Skin of body (tissue), 2 donors: ENCODE measurements around the gene CPN2. TPM values are rescaled to one million over a fixed set of nuclear protein-coding genes. Genes with fewer than 3 reads are reported as not detected.

Experiments
- DNase-seq: peaks from one replicate; lab custom pipeline; 2025; lab: John Stamatoyannopoulos, UW
- total RNA-seq: library from RNA; depleted of rRNA; stranded (reverse); fragments of >200 nt; gene quantifications from one replicate; pipeline ENCODE4 v1.2.3, GENCODE V29; 2014

Gene CPN2
- total RNA-seq, 1 donor from 2014 or later, result 0.10 TPM

DNA sequence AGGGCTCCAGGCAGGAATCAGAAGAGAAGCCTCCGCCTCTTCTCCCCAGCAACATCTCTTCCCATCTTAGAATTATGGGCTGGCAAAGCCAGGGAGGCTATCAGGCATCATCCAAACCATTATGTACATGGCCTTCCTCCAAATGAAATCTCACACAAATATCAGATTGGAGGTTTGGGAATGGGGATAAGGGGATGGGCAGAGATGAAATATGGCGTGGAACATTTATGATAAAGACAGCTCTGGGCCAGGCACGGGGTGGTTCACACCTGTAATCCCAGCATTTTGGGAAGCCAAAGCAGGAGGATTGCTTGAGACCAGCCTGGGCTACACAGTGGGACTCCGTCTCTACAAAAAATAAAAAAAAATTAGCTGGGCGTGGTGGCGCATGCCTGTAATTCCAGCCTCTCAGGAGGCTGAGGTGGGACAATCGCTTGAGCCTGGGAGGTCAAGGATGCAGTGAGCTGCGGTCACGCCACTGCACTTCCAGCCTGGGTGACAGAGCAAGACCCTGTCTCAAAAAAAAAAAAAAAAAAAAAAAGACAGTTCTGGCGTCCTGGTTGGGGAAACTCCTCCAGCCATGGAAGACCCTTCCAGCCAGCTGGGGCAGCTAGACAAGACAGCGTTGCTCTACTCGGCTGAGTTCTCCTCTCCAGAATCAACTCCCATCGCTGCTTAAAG is 36.6 kb downstream of the CPN2 start:
- no peak for DNase-seq

DNA sequence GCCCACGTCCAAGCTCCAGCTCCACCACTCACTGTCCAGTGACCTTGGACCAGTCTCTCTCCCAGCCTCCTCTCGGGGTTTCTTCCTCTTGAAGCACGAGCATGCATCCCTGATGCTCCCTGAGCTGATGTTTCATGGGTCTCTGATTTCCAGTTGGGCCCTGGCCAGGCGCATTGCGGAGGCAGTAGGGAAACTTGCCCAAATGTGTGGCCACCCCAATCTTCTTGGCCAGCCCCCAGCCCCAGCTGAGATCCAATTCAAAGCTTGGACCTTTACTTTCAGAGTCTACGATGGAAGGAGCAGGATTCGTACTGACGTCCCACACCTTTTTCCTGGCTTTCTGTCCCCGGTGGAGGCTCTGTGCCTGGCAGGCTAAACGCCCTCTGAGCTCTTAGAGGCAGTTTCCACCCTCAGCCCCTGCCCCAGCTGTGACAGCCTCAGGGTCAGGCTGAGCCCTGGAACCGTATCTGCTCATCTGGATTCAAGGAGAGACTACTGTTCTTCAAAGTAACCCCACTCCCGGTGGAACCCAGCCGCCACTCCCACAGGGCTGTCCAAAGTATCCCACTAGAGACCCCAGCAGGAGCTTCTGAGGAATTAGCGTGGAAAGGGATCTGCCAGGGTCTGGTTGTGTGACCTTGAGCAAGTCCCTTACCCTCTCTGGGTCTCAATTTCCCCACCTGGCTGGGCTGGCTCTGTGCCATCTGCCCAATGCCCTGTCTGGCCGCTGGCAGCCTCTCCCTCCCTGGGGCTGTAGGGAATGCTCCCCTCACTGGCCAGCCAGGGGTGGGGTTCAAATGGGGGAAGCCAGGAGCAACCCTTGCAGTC is 37.4 kb downstream of the CPN2 start:
- DNase-seq, result peak; percentile 56

DNA sequence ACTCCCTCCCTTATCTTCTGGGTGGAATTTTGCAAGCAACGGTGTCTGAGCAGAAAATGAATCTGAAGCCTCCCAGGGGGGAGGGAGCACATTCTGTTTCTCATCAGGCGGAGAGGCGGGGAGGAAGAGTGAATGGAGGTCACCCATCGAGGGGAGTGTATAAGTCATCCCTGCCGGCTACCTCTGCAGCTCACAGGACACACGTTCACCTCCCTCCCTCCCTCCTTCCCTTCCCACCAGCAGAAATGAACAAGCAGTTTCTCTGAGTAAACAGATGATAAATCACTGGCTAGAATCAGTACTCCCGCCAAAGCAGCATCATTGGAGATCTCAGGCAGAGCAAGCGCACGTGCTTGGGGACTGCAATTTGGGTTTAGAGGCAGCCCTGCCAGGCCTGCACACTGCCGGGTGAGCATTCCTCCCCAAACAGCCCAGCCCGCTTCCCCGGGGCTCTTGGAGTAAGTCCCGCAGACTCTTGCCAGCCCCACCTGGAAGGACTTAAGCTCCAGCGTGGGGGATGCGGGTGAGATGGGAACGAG is 38.3 kb downstream of the CPN2 start:
- DNase-seq, result peak; percentile 92

DNA sequence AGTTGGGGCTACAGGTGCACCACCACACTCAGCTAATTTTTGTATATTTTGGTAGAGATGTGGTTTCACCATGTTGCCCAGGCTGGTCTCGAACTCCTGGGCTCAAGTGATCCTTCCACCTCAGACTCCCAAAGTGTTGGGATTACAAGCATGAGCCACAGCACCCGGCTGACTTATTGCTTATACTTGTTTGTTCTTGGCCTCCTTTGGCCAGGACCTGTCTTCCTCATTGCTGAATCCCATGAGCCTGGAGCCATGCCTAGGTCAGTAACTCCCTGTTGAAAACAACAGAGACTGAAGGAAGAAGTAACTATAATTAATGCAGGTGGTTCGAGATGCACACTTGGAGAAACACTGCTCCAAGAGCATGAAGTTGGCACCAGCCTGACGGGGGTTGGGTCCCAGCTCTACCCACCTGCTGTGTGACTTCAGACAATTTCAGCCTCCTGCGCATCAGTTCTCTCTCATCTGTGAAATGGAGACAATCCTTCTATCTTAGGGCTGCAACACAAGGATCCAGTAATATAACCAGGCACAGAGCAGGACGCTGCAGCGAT is 38.9 kb downstream of the CPN2 start:
- DNase-seq, result no peak

DNA sequence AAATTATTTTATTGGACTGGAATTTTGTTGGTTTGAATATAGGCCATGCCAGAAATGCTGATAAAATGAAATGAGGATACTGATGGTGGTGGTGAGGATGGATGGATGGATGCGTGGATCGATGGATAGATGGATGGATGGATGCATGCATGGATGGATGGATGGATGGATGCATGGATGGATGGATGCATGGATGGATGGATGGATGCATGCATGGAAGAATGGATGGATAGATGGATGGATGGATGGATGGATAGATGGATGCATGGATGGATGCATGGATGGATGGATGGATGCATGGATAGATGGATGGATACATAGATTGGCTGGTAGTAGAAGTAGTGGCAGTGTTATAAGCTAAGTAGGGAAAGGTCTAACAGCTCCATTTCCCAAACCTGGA is 40.1 kb downstream of the CPN2 start:
- no peak for DNase-seq

DNA sequence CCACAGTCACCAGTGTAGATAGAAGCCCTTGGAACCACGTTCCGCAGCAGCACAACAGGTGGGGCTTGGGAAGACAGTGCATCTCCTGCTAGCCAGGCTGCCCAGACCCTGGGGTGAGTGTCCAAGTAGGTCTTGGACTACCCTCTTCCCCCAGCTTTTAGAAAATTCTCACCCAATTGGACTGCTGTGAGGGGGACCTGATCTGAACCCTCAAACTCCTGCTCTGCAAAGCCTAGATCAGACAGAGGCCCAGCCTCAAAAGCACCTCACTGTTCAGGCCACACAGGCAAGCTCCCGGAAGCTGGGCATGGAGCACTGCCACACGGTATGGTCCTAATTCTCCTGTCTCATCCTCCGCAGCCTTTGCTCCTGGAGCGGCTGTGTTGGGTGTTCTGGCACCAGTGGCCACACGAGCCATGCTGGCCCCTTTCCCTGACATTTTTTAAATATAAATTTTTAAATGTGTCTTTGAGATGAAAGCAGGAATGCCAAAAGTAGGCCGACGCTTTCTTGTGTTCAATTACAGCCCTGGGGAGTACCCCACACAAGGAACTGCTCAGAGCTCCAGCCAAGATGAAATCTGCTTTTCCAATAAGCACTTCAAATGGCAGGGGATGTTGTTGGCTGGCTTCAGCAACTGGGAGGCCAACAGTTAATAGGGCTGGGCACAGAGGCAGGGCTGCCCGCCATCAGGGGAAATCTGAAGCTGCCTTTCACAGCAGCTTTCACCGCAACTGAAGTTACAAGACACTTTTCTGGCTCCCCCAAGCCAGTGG is 40.9 kb downstream of the CPN2 start:
- peak; percentile 28 for DNase-seq

DNA sequence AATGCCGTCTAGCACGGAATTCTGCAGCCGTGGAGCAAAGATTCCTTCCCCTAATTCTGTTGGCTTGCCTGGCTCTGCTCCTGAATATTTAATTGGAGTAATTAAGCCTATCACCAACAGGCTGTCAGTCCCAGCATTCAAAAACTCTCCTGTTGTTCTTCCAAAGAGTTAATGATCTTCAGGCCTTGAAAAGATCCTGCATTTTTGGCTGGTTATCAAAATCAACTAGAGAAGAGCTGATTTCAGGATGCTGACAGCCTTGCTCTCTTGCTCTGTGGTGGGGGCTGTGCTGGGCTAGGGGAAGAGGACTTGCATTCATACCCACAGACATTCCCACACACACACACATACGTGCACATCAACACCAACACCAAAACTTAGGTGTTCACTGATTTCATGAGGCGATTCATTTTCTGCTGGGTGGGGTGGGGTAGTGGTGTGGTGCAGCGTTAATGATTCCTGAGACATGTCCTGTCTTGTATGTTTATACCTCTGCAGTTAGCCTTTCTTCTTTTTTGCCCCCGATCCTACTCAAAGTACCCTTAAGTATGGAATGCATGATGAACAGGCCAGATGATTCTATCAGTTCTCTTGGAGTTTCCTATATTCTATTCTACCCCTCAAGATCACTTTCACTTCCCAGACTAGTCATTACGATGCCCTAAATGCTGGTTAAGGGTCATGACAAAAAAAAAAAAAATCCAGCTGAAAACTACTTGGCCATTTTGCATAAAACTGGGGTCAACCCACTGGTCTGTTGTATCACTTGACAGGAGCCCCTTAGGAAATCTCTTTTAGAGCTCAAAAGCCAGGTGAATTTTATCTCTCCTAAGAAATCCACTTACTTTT is 42.3 kb downstream of the CPN2 start:
- no peak for DNase-seq

DNA sequence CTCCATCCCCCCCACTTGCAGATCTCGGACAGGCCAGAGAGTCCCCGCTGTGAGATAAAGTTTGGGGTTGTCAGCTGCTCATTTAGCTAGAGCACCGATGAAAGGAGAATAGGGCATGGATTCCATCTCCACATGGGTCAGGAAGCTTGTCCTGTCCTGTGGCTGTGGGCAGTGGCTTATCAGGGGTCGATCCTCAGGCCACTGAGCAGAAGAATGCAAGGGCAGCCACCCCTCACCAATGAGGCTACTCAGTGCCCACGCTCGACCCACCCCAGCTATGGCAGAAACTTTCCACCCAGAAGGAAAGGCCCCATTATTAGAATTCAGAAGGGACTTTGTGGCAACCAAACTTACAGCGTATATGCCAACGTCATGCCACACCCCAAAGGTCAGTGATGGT is 43.3 kb downstream of the CPN2 start:
- DNase-seq, result no peak

DNA sequence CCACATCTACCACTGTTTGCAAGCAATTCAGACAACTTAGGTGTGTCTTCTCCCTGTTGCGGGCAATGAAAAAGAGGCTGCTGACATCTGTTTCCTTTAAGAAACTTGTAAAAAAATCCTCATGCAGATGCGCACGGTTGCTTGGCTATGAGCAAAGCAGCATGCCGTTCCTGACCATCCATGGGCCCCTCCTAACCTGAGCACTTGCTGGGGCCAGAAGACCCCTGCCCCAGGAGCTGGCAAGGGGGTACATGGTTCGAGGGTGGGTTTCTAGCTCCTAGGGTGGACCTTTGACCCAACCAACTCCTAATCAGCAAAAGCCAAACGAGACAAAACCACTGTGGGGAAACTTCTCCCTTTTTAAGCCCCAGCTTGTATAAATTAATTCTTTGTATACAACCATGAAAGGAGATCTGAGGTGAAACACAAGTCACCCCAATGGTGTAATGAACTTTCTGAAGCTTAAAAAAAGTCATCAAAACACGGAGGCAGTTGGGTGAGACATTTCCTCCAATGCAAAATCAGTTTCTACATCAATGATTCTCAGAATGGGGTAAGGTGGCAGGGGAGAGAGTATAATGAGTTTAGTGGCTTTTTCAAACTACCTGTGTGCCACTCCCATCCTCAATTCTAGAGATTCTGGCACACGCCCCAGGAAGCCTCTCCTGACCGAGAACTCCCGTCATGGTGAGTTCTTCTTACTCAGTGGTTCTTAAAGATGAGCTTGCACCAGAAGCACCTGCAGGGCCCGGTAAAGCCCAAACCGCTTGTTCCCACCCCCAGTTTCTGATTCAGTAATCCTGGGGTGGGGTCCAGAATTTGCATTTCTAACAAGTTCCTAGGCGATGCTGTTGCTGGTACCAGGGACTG is 44.1 kb downstream of the CPN2 start:
- no peak for DNase-seq

DNA sequence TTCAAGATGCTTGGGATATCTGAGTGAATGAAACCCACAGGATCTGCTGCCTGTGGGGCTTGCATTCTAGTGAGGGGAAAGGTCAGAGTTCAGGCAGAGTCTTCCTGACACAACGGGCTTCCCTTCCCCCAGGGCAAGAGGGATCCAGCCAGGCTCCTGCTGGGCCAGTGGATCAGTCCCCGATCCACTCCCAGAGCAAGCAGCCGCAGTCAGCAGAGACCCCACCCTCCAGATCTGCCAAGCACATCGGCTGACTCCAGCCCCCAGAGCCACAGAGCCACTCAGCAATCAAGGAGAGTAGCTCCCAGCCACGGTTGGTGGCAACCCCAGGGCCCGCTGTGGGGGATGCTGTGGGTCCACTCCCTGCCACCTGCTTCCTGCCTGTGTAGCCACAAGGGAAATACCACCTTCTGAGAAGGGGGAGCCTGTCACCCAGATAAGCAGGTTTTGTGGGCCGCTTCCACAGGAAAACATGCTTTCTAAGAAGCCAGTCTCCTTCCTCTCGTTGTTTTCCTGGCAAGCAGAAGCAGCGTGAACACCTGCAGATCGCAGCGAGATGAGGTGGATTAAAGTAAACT is 44.9 kb downstream of the CPN2 start:
- no peak for DNase-seq

DNA sequence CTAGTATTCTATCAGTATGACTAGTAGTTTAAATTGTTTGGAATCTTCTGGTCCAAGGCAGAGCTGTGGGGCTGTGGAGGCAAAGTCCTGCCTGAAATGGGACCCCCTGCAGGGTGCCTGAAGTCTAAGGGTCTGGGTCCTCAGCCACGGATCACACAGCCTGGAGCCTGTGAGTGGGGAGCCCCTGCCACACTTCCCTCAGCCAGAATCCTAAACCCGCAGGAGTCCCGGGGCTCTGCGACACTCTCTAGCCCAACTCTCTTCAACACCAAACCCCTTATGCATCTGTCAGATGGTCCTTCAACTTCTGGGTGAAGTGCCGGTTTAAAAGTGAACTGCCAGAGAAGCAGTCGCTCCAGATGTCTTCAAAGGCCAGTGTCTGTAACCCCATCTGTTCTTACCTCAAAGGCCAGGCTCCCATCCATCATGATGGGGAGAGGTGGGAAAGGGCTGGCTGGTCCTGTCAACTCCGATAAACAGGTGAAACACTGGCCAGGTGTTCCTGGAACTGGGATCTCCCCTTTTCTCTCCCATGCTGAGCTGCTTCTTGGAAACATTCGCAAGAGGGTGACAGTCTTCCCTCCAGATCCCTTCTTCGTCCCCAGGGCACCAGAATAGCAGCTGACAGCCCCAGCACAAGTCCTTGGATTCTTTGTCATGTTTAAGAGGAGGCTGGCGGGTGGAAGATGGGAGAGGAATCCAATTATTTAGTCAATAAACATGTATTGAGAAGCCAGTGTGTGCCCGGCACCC is 45.6 kb downstream of the CPN2 start:
- DNase-seq, result no peak

DNA sequence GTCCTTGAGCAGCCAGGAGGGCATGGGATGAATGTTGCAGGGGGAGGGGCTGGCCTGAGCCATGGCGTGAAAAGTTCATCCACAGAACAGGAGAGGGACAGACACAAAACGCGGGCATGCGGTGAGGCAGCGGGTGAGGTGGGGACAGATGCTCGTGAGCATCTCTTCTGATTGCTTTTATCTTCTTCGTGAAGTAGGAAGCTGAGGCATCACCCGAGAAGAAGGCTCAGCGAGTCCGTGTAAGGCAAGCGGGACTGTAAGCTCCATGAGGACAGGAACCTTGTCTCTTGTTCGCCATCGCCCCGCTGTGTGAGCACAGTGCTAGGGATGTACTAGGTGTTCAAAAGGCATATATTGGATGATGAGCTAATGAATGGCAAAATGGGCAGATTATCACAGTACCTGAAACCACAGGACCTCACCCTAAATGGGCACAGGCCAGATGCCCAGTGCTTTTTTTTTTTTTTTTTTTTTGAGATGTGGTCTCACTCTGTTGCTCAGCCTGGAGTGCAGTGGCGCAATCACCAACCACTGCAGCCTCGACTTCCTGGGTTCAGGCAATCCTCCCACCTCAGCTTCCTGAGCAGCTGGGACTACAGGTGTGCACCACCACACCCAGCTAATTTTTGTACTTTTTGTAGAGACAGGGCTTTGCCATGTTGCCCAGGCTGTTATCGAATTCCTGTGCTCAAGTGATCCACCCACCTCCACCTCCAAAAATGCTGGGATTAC is 46.8 kb downstream of the CPN2 start:
- no peak for DNase-seq

DNA sequence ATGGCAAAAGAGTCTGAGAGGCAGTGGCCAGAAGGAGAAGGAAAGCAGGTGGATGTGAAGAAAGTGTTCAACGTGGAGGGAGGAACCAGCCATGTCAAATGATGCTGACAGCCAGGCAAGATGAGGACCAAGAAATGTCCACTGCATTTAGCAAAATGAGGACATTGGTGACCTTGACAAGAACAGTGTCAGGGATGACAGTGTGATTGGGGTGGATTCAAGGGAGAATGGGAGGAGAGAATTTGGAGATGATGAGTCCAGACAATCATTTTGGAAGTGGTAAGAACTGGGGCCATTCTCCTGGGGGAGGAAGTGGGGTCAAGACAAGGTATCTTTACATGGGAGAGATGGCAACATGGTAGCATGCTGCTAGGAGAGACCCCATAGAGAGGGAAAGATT is 47.4 kb downstream of the CPN2 start:
- no peak for DNase-seq

DNA sequence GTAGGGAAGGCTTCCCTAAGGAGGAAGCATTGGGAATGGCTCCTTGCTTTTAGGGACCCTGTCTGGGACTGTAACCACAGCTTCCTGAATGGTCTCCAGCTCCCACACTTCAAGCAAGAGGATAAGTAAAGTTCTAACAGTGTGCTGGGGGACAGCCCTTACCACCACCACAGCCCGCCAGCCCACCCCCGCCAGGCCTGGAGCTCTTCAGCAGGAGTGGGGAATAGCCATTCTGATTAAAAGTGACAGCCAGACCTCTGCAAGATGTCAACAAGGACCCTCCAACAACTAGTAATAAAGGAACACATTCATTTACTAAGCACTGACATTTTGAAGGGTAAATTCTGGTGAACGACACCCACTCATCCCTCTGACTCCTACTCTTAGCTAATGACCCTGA is 49.4 kb downstream of the CPN2 start:
- DNase-seq, result no peak

DNA sequence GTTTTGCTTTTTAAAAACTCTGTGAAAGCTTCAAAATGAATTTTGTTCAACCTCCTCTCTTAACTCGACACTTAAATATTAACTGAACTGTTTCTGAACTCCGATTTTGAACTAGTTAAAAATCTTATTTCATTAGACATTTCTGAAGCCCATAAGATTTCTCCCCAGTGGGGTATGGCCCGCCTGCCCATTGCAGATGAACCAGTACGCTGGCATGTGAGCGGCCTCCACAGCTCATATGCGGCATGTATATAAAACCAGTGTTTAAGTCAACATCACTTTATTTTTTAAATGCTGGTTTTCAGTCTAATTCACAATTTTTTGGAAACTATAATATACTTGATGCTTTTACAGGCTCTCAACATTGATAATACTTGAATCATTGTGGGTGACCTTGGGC is 50.2 kb downstream of the CPN2 start:
- no peak for DNase-seq

DNA sequence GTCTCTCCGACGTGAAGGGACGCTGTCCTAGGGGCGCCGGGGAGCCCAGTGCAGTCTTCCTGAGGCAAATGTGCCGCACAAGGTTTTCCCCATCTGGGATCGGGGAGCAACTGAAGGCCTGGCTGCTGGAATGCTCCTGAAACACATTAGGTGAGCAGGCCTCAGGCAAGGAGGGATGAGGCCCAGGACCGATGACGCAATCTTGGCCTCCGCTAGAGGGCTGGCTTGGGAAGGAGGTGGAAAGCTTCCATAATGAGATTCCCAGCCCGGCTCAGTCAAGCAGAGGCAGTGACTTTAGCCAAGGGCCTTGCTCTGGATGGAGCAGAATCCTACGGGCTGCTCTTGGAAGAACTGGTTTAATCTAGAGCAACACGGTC is 50.8 kb downstream of the CPN2 start:
- DNase-seq, result peak; percentile 67

DNA sequence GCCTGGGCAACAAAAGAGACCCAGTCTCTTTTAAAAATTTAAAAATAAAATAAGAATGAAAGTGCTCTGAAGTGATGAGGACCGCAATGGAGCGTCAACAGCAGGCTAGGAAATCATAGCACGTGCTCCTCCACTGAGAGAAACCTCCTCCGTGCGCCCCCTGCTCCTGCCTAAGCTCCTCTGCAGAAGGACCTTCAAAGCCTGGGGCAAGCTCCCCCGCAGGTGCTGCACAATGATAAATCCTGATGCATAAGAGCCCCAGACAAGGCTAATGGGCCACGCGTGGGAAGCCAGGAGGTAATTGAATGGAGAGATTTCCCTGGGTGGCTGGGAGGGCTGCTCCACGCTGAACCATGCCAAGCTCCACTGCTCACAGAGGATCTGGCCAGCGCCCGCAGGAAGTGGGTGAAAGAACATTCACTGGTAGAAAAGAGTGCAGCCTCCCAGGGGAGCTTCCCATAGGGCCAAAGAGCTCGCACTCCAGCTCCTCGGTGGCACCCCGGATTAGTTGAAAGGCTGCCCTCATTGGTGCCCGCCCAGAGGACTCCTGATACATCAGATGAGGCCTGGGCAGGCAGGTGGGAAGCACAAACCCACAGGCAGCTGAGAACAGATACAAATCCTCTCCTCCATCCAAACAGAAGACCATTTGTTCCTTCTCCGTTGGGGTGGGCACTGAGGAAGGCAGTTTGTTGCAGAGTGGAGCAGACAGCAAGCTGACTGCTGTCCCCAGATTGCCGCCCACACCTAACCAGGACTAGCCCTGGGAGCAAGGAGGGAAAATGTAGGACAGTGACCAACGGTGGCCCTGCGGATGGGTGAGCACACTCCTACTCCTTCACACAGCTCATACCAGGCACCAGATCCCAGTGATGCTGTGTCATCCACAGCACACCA is 52.5 kb downstream of the CPN2 start:
- no peak for DNase-seq
